ENCODE data around the gene HBG1.

The HBG1 gene

DNA sequence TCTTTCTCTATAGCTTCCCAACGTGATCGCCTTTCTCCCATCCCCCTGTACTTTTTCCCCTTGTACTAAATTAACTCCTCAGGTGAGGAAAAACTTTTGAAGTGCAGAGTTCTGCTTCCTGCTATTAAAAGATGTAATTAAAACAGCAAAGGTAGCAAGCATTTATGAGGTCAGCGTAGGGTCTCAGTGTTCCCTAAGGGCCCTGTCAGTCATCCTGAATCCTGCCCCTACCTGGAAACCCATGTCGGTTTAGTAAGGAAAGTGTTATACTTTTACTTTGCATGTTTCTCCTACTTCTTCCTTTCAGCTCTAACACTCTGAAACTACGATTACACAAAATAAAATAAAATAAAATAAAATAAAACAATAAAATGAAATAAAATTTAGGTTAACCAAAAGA is 21.5 kb downstream of the HBG1 start:
- in situ Hi-C loops (cut with HindIII; ENCODE audit: low sequenced_read_pairs), result no loop called here

- in situ Hi-C loops (cut with HindIII; ENCODE audit: low sequenced_read_pairs), result no loop called here
Measured at GRCh38 chr11:5227681-5228080, 22.0 kb downstream of the HBG1 start.

- in situ Hi-C loops (cut with HindIII; ENCODE audit: low sequenced_read_pairs), result no loop called here
Measured at GRCh38 chr11:5226732-5227310, 22.8 kb downstream of the HBG1 start, which contains the start of gene HBB. TSS of gene HBB (minus strand) at chr11:5227071. CDS start at chr11:5227021, 50 bp downstream.

GRCh38 chr11:5225480-5225871 is 24.2 kb downstream of the HBG1 start:
- in situ Hi-C loops (cut with HindIII; ENCODE audit: low sequenced_read_pairs), result no loop called here

DNA sequence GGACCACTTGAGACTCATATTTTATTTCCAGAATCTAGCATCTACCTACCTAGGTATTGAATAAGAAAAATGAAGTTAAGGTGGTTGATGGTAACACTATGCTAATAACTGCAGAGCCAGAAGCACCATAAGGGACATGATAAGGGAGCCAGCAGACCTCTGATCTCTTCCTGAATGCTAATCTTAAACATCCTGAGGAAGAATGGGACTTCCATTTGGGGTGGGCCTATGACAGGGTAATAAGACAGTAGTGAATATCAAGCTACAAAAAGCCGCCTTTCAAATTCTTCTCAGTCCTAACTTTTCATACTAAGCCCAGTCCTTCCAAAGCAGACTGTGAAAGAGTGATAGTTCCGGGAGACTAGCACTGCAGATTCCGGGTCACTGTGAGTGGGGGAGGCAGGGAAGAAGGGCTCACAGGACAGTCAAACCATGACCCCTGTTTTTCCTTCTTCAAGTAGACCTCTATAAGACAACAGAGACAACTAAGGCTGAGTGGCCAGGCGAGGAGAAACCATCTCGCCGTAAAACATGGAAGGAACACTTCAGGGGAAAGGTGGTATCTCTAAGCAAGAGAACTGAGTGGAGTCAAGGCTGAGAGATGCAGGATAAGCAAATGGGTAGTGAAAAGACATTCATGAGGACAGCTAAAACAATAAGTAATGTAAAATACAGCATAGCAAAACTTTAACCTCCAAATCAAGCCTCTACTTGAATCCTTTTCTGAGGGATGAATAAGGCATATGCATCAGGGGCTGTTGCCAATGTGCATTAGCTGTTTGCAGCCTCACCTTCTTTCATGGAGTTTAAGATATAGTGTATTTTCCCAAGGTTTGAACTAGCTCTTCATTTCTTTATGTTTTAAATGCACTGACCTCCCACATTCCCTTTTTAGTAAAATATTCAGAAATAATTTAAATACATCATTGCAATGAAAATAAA is 24.8 kb downstream of the HBG1 start:
- in situ Hi-C loops (cut with HindIII; ENCODE audit: low sequenced_read_pairs), result no loop called here

- in situ Hi-C loops (cut with HindIII; ENCODE audit: low sequenced_read_pairs), result no loop called here
Measured at GRCh38 chr11:5223686-5224085, 26.0 kb downstream of the HBG1 start.

- in situ Hi-C loops (cut with HindIII; ENCODE audit: low sequenced_read_pairs), result no loop called here
Measured at GRCh38 chr11:5223146-5223545, 26.5 kb downstream of the HBG1 start.

DNA sequence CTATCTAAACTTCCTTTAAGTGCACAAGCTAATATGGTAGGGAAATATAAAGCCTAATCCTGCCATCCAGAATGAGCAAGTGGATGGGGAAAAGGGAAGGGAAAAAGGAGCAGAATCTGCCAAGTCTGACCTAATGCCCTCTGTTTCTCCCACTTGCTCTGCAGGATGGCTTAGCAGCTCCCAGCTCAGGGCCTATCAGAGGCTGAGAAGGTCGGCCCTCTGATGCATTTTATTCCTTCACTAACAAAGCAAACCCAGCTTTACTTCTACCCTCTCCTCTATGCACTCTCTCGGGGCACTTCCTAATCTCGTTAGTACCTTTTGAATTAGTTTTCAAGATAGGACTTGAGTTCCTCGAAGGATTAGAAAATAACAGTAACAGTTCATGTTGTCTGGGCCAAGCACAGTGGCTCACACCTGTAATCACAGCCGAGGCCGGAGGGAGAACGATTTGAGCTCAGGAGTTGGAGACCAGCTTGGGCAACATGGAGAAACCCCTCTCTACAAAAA is 39.2 kb downstream of the HBG1 start:
- in situ Hi-C loops (cut with HindIII; ENCODE audit: low sequenced_read_pairs), result no loop called here

GRCh38 chr11:5204787-5205186 is 44.9 kb downstream of the HBG1 start:
- in situ Hi-C loops (cut with HindIII; ENCODE audit: low sequenced_read_pairs), result no loop called here

- in situ Hi-C loops (cut with HindIII; ENCODE audit: low sequenced_read_pairs), result no loop called here
Measured at GRCh38 chr11:5203366-5203765, 46.3 kb downstream of the HBG1 start.

- in situ Hi-C loops (cut with HindIII; ENCODE audit: low sequenced_read_pairs), result no loop called here
Measured at GRCh38 chr11:5200582-5200981, 49.1 kb downstream of the HBG1 start, which contains the start of gene OR51V1. TSS of gene OR51V1 (minus strand) at chr11:5200682. CDS start at chr11:5200682, 0 bp downstream.

- in situ Hi-C loops (cut with HindIII; ENCODE audit: low sequenced_read_pairs), result no loop called here
Measured at GRCh38 chr11:5198285-5198684, 51.4 kb downstream of the HBG1 start.

All from DLD1 (cell line).